Measurements from ENCODE around the gene IFT172.

Gene IFT172

GRCh38 chr2:27422958-27423357, 66.6 kb downstream of the IFT172 start:
- no peak for DNase-seq

GRCh38 chr2:27421660-27422250, 67.8 kb downstream of the IFT172 start:
- DNase-seq, result no peak

DNA sequence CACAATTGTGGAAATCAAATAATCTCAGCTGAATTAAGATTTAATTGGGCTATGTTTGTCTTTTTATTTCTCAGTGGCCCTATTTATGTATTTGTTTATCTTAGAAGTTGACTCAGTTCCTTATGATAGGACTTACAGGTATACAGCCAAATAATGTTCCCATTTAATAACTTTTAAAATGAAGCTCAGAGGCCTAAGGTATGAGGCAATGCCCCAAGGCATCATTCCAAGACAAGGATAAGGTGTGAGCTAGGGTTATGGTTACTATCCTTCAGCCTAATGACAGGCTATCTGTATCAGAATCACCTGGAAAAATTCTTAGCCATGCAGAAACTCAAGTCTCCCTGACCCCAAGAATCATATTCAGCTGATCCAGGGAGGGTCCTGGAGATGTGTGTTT, 68.5 kb downstream of the IFT172 start:
- DNase-seq, result no peak

GRCh38 chr2:27416151-27416550, 73.4 kb downstream of the IFT172 start:
- DNase-seq, result no peak

DNA sequence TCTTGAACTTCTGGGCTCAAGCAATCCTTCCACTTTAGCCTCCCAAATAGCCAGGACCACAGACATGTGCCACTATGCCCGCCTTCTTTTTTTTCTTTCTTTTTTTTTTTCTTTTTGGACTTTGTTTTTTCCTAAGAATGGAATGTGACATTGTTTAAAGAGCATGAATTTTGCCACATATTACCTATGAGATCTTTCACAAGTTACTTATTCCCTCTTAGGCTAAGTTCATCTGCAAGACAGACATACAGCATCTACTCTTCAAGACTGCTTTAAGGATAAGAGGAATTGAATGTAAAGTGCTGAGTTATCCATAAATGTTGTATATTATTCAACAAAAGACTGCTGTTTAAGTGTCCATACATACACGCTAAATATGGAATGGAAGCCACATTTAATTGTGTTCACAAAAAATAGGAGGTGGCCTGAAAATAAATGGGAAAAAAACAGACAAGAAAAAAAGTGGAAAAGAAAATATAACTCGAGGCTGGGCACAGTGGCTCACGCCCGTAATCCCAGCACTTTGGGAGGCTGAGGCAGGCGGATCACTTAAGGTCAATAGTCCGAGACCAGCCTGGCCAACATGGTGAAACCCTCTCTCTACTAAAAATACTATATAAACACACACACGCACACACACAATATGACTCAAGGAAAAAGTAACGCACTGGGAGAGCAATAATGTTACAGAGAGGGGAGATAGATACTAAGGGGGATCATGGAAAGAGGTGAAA, 77.0 kb downstream of the IFT172 start:
- DNase-seq, result no peak

DNA sequence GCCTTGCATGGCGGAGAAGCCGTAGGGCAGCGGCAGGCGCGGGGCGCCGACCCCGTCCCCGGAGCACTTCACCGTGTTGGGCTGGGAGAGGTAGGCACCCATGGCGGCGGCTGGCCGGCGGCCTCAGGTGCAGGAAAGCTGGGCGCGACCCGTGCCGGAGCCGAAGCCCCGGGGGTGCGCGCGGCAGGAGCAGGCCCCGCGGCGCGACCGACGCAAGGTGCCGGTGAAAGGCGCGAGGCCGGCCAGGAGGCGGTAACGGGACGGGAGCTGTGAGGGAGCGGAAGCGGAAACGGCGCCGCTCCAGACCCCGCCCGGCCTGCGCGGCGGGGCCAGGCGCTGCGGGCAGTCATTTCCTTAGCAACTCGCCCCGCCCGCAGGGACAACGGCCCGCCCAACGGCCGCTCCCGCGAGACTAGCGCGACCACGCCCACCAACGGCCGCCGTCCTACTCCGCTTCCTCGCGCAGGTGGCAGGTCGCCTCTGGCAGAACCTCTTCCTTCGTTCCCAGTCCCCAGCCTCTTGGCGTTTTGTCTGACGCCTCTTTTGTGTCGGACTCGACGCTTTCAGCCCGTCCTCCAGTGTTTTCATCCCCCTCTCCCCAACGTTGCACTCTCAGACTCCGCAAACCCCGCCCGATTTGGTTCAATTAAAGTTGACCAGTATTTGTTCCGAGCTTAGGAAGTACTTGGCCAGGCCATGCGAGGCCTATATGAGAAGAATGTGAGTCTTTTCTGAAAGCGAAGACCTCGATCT, 80.0 kb downstream of the IFT172 start, which contains the start of gene PPM1G:
TSS of gene PPM1G (minus strand) at position 271 of the 753 bp plus-strand sequence. CDS start at position 102, 169 bp downstream.
- peak; percentile 85 for DNase-seq

- no peak for DNase-seq
Measured at GRCh38 chr2:27408601-27409320, 80.8 kb downstream of the IFT172 start.

DNA sequence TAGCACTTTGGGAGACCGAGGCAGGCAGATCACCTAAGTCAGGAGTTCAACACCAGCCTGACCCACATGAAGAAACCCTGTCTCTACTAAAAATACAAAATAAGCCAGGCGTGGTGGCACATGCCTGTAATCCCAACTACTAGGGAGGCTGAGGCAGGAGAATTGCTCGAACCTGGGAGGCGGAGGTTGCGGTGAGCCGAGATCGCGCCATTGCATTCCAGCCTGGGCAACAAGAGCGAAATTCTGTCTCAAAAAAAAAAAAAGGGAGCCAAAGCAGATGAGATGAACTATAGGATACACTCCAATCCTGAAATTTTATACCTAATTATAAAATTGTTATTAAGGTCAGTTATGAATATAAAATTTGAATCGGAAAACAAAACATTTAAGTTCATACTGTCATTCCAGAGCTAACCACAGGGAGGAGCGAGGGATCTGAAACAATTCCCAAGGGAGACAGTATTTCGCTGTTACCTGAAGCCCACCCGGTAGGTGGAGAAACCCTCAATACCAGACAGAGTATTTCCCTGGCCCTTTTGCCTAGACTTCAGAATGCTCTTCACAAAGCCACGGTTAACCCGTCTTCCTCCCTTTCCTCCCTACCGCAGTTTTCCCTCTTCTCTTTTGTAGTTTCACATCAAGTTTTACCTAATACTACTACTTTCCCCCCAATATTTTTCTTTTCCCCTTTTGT, 81.6 kb downstream of the IFT172 start:
- DNase-seq, result peak; percentile 9

- no peak for DNase-seq
Measured at GRCh38 chr2:27400348-27401135, 89.0 kb downstream of the IFT172 start.

GRCh38 chr2:27398962-27399361, 90.6 kb downstream of the IFT172 start:
- DNase-seq, result no peak
